ENCODE measurements around the gene C2CD2L.

The C2CD2L gene

GRCh38 chr11:119114351-119114750 lies 7.2 kb downstream of the C2CD2L start:
- CTCF ChIA-PET, result no interaction called here
- TF ChIP-seq CTCF (conservative IDR thresholded peaks at IDR 0.05; ENCODE audit: low read depth), result no peak
- H3K27ac ChIP-seq, result no peak overlapping the region
- POLR2A ChIA-PET (ENCODE audit: low non-redundant PET), result no interaction called here
- no peak for DNase-seq (ENCODE audit: low spot score)

- TF ChIP-seq CTCF (conservative IDR thresholded peaks at IDR 0.05; ENCODE audit: low read depth), result no peak
- ChIA-PET POLR2A (ENCODE audit: low non-redundant PET) (no interaction called here), CTCF (no interaction called here)
- peak overlapping the region; percentile 29; the same call in 1 of the 2 replicates for H3K27ac ChIP-seq
- DNase-seq (ENCODE audit: low spot score), result no peak
Observed at GRCh38 chr11:119115484-119116234, 8.5 kb downstream of the C2CD2L start.

GRCh38 chr11:119116235-119116594 lies 9.1 kb downstream of the C2CD2L start:
- no peak for TF ChIP-seq CTCF (conservative IDR thresholded peaks at IDR 0.05; ENCODE audit: low read depth)
- DNase-seq (ENCODE audit: low spot score), result no peak
- H3K27ac ChIP-seq, result peak overlapping the region; percentile 29; the same call in 1 of the 2 replicates
- POLR2A ChIA-PET (ENCODE audit: low non-redundant PET), result no interaction called here
- CTCF ChIA-PET, result no interaction called here

GRCh38 chr11:119116601-119117000 lies 9.5 kb downstream of the C2CD2L start:
- peak overlapping the region; percentile 29; the same call in 1 of the 2 replicates for H3K27ac ChIP-seq
- ChIA-PET CTCF (no interaction called here), POLR2A (ENCODE audit: low non-redundant PET) (no interaction called here)
- DNase-seq (ENCODE audit: low spot score), result no peak
- TF ChIP-seq CTCF (conservative IDR thresholded peaks at IDR 0.05; ENCODE audit: low read depth), result no peak

- no peak for TF ChIP-seq CTCF (conservative IDR thresholded peaks at IDR 0.05; ENCODE audit: low read depth)
- ChIA-PET POLR2A (ENCODE audit: low non-redundant PET) (no interaction called here), CTCF (no interaction called here)
- peak overlapping the region; percentile 29; the same call in 1 of the 2 replicates for H3K27ac ChIP-seq
- DNase-seq (ENCODE audit: low spot score), result no peak
Observed at GRCh38 chr11:119117004-119117706, 10.0 kb downstream of the C2CD2L start.

GRCh38 chr11:119118227-119118626 lies 11.1 kb downstream of the C2CD2L start:
- H3K27ac ChIP-seq, result no peak overlapping the region
- no peak for DNase-seq (ENCODE audit: low spot score)
- ChIA-PET POLR2A (ENCODE audit: low non-redundant PET) (no interaction called here), CTCF (interaction anchor here (0.6 to 0.7 kb wide), 2 partner anchors 9 to 87 kb away, joined by 3 read pairs; no protein-coding TSS in a partner anchor)
- no peak for TF ChIP-seq CTCF (conservative IDR thresholded peaks at IDR 0.05; ENCODE audit: low read depth)

Measured in RWPE1 (cell line).